ENCODE results near the gene HEPH.

GRCh38 chrX:66176134-66176533 is 12.1 kb downstream of the HEPH start:
- TF ChIP-seq, protein P1, sequence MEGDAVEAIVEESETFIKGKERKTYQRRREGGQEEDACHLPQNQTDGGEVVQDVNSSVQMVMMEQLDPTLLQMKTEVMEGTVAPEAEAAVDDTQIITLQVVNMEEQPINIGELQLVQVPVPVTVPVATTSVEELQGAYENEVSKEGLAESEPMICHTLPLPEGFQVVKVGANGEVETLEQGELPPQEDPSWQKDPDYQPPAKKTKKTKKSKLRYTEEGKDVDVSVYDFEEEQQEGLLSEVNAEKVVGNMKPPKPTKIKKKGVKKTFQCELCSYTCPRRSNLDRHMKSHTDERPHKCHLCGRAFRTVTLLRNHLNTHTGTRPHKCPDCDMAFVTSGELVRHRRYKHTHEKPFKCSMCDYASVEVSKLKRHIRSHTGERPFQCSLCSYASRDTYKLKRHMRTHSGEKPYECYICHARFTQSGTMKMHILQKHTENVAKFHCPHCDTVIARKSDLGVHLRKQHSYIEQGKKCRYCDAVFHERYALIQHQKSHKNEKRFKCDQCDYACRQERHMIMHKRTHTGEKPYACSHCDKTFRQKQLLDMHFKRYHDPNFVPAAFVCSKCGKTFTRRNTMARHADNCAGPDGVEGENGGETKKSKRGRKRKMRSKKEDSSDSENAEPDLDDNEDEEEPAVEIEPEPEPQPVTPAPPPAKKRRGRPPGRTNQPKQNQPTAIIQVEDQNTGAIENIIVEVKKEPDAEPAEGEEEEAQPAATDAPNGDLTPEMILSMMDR (IDR thresholded peaks at IDR 0.05; ENCODE audit: low read length), result no peak
- TF ChIP-seq EZH2 (optimal IDR thresholded peaks at IDR 0.05; ENCODE audit: low read depth, low read length), result no peak
- TF ChIP-seq EZH2phosphoT487 (IDR thresholded peaks at IDR 0.05; ENCODE audit: low read length), result no peak
